NCI-H1092 (cell line): ENCODE measurements around the gene TMEM8B.

Source experiments
- DNase-seq: peaks from one replicate; lab custom pipeline; 2025; lab: John Stamatoyannopoulos, UW

The TMEM8B gene

DNA sequence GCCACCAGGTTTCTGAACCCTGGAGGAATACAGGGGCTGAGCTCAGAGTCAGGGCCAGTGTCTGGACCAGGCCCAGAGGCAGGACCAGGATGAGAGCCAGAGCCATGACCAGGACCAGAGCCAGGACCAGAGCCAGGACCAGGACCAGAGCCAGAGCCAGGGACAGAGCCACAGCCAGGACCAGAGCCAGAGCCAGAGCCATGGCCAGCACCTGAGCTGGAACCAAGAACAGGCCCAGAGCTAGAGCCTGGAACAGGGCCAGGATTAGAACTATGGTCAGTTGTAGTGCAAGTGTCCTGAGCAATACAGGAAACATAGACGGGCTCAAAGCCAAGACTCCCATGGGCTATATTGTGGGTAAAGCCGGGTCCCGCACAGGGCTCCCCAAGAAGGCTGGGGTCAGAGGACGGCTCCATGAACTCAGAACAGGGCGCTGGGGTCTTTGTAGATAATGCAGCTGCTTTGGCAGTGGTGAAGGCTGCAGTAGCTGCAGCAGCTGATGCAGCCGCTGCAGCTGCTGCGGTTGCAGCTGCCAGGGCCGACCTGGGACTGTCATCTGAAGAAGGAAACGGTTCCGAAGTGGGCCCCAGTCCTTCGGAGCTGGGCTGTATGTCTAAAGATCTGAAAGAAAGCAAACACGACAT, 17.5 kb upstream of the TMEM8B start:
- DNase-seq, result no peak

DNA sequence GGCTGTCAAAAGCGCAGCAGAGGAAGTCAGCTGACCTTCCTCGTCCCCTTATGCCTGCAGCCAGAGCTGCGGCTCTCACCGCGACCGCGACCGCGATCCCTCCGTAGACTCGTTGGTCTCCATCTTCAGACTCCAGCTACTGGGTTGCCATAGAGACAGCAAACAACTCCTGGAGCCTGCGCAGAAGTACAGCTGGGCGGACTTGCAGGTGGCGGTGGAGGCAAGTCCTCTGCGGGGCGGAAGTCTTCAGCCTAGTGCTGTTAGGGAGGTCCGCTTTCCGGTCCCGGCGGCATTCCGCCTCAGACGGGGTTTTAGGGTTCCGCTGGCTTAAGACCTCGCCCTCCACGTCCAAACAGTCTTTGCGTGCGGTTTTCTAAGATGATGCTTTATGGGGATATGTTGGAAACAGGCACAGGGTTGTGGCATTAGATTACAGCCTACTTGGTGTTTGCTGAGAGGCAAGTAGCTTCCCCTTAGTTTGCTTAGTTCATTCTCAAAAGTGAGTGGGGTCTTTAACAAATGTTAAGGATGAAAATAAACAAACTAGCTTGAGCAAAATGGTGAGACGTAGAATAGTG, 16.9 kb upstream of the TMEM8B start, which contains the start of gene SPAG8:
Gene SPAG8 (minus strand): TSS at position 238 of the 578 bp plus-strand sequence. CDS start 115 bp downstream, at position 123.
- peak; percentile 97 for DNase-seq

DNA sequence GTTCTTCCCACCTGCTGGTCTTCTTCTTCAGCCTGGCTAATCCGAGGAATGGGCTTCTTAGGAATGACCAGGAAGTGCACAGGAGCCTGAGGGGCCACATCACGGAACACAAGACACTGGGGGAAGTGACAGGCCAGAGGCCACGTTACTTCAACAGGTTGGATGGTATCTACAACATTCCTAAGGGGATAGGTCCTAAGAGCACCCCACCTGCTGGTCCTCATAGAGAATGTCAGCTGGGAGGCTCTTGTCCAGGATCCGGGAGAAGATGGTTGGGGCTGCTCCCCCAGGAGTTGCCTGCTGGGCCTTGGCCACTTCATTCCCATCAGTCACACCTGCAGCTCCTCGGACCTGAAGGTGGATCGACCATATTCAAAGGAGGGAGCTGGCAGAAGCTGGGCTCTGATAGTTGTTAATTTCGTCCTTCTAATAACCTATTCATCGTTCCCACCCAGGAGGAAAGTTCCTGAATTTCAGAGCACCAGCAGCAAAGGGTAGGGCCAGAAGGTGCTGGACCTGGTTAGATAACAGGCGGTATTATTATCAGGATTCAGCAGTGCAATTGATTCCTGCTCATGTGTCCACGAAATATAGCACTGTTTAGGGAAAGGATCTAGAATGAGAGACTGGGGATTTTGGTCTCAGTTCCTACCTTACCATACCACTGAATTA, 15.5 kb upstream of the TMEM8B start:
- peak; percentile 25 for DNase-seq

DNA sequence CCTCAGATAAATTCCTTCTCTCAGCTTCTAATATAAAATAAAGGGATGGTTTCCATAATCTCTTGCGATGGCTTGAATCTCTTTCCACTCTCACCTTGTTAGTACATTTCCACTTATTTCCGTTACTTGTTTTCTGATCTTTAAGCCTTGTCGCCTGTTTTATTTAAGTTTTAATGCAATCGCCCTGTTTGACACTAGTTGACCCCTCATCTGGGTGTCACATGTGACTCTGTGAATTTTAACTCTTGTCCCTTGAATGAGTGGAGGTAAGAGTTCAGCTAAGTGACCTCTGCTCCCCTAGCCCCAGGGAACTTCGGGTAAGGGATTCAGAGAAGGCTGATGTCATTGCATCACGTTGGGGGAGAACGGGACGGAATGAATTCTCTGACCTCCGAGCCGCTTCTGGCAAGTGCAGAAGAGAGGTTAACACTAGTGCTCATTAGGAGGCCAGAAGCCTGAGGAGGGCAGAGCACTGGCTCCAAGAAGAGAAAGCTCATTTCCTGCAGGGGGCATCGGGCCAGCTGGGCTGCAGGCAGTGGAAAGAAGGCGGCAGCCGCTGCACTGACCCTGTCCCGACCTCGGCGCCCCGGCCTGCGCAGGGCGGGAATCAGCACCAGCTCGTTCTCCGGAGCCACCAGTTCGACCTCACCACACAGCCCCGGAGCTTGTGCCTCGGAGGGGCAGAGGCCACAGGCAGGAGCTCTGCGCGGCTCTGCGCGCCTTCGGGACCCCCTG, 14.8 kb upstream of the TMEM8B start:
- peak; percentile 44 for DNase-seq

- DNase-seq, result peak; percentile 100
Observed at GRCh38 chr9:35814841-35815543, 14.0 kb upstream of the TMEM8B start, which contains the start of gene HINT2. Gene HINT2 (minus strand): TSS chr9:35815042. CDS start chr9:35814979, 63 bp downstream.

- DNase-seq, result no peak
Observed at GRCh38 chr9:35816708-35817107, 12.3 kb upstream of the TMEM8B start.

GRCh38 chr9:35818341-35818740, 10.7 kb upstream of the TMEM8B start:
- no peak for DNase-seq

DNA sequence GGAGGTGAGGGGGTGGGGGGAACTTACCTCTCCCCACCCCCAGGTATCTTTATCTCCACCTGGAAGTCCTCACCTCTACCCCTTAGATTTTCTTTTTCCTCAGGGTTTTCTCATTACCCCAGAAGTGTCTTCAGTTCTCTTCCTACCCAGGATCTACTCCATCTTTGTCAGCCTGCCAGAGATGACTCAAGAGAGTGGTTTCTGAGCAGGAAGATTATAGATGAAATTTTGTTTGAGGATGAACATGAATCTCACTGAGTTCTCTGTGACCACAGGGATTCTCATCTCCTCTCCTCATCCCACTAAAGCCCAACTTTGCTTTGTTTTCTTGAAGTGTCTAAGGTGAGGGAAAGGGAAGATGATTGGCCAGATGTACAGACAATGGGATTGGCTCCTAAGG, 9.0 kb upstream of the TMEM8B start:
- no peak for DNase-seq

- no peak for DNase-seq
Observed at GRCh38 chr9:35822926-35823325, 6.1 kb upstream of the TMEM8B start.

- peak; percentile 45 for DNase-seq
Observed at GRCh38 chr9:35826071-35826701, 2.8 kb upstream of the TMEM8B start.

GRCh38 chr9:35827486-35827885, 1.5 kb upstream of the TMEM8B start:
- DNase-seq, result no peak

DNA sequence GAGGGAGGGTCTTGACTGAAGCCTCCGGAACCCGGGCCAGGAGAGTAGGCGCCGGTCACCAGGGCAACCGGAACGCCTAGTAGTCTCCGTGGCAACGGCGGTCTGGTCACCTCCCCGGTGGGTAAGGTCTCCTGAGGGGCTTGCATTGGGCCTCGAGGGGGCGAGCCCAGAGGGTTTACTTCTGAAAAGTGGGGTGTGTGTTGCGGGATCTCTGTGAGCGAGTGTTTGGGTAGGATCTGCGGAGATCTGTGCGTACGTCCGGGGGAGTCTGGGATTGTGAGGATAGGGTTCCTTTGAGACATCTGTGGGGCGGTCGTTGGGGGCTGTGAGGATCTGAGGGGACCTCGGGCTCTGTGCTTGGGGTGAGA, 328 bp upstream of the TMEM8B start, which contains the start of gene FAM221B:
Gene FAM221B (minus strand): TSS at position 17 of the 368 bp plus-strand sequence. CDS start 2,571 bp downstream, outside the sequence.
- peak; percentile 33 for DNase-seq

- DNase-seq, result no peak
Observed at GRCh38 chr9:35829764-35830096, 702 bp downstream of the TMEM8B start.

DNA sequence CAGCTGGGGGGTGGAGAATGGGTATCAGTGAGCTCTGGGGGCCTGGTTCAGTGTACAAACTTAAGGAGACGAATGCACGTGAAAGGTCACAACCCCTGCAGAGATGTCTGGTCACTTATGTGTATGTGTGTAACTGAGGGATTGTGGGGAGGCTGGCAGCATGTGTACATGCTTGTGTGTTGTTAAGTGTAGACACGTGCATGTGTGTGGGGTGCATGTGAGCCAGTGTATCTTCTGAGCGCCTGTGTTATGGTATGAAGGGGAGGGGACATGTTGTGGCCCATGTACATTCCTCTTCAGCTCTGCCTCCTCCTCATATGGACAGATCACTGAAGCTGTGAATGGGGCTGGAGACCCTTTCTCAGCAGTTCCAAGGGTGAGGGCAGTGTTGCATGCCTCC, 2.0 kb downstream of the TMEM8B start:
- DNase-seq, result no peak

GRCh38 chr9:35832814-35833213, 3.8 kb downstream of the TMEM8B start:
- DNase-seq, result no peak

GRCh38 chr9:35834260-35835215, 5.5 kb downstream of the TMEM8B start:
- DNase-seq, result no peak

DNA sequence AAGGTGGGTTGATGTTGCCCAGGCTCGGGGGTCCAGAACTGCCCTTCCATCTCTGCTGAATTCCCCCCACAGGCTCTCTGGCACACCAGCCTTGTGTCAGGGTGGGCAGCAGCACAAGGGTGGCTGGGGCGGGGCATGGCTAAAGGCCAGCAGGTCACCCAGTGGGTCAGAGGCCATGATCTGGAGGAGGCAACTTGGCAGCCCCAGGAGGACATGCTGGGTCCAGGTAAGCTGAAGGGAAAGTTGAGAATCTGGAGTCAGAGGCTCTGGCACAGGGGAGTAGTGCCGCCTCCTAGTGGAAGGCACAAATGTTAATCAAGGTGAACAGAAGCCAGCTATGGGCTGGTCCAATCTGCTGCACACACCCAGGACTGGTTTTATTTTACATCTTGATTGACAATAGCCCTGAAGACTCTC, 6.2 kb downstream of the TMEM8B start:
- DNase-seq, result no peak

DNA sequence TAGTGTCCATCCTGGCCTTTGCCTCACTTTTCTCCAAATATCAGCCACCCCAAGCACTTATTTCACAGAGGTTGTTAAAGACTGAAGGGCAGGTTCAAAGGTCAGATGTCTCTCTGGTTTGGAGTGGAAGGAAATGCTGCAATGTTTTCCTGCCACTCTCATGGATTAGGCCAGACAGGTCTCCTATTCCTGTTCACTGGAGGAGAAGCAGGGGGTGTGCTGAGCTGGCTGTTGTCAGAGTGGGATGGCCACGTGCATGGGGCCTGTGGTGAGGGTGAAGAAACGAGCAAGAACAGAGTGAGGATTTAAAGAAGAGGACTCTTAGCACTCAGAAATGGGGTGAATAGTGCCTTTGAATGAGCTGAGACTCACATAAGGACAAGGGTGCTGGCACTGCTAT, 6.7 kb downstream of the TMEM8B start:
- no peak for DNase-seq

DNA sequence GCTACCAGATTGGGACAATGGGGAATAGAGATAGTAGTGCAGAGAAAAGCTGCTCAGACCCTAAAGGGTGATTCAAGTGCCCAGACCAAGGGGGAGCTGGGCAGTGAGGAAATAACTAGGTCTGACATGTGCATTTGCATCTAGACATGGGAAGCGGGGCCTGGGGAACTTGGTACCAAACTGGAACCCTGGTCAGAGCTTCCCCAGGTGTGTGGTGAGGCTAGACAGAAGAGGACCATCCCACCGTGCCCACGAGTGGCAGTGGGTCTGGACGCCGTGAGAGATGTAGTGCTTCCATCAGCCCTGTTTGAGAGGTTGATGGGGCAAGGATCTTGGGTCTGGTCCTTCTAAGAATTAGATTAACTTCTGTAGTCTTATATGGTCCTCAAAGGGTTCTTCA, 7.6 kb downstream of the TMEM8B start:
- no peak for DNase-seq

DNA sequence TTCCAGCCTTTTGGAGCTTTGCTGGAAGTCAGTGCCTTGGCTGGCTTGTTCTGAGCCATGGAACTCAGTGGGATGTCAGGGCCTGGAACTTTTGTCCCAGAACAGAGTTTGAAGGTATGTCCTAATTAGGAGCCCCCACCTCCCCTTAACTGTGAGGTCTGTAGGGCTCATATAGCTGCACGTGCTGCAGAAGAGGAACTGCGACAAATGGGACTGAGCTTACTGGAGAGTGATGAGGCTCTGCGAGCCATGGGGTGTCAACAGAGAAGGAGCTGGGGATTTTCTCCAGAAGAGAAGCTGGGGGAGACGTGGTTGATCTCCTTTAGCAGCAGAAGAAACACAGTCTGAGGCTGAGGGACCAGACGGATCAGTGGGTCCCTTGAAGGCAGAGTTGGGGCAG, 10.9 kb downstream of the TMEM8B start:
- no peak for DNase-seq
